ENCODE data around the gene GIN1.

DNA sequence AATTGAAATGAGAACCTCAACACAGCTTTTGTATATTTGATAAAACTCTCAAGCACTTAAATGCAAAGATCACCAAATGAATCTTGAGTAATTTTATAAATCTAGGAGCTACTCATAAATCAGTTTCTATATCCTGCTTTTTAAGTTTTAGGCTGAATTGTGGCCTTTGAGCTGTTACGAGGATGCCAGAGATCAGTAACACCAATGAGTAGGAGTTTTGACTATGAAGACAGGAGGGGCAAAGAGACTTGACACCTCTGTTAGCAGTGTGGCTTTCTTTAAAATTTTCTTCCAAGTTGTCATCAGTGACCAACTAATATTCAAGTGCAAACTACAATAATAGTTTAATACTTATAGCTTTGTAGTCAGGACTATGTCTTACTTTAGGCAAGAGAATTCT is 12.7 kb upstream of the GIN1 start:
- TF ChIP-seq, protein P1, sequence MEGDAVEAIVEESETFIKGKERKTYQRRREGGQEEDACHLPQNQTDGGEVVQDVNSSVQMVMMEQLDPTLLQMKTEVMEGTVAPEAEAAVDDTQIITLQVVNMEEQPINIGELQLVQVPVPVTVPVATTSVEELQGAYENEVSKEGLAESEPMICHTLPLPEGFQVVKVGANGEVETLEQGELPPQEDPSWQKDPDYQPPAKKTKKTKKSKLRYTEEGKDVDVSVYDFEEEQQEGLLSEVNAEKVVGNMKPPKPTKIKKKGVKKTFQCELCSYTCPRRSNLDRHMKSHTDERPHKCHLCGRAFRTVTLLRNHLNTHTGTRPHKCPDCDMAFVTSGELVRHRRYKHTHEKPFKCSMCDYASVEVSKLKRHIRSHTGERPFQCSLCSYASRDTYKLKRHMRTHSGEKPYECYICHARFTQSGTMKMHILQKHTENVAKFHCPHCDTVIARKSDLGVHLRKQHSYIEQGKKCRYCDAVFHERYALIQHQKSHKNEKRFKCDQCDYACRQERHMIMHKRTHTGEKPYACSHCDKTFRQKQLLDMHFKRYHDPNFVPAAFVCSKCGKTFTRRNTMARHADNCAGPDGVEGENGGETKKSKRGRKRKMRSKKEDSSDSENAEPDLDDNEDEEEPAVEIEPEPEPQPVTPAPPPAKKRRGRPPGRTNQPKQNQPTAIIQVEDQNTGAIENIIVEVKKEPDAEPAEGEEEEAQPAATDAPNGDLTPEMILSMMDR (IDR thresholded peaks at IDR 0.05) = no peak
- TF ChIP-seq POLR2A (IDR thresholded peaks at IDR 0.05) = no peak

Data from thyroid gland (tissue), 4 donors.